Sigmoid colon (tissue), 4 donors: ENCODE data around the gene CD2.

Source experiments
- CTCF ChIP-seq, 4 experiments: fragments of 450-650 bp in 3 of 4; fragments of 200-600 bp in 1 of 4; IDR thresholded peaks; one replicate each; pipeline ENCODE4 v1.5.1; 2016 to 2019; ENCODE audit warnings: antibody characterized with exemption in 4 of 4, mild to moderate bottlenecking in 3 of 4, moderate library complexity in 2 of 4
- EP300 ChIP-seq, 4 donors: sonication (generic); formaldehyde crosslinking; IDR thresholded peaks; one replicate each; pipeline ENCODE4 v1.6.1; 2017; ENCODE audit warnings: antibody characterized with exemption in 4 of 4
- POLR2A ChIP-seq, 2 donors: fragments of 450-650 bp; IDR thresholded peaks; one replicate each; pipeline ENCODE4 v1.6.1; 2016; ENCODE audit warnings: antibody characterized with exemption in 2 of 2, mild to moderate bottlenecking in 2 of 2, moderate library complexity in 2 of 2
- POLR2AphosphoS5 ChIP-seq, 4 donors: sonication (generic); formaldehyde crosslinking; IDR thresholded peaks; one replicate each; pipeline ENCODE4 v1.6.1; 2017; ENCODE audit warnings: antibody characterized with exemption in 4 of 4

GRCh38 chr1:116751621-116752020 lies 2.6 kb upstream of the CD2 start:
- TF ChIP-seq CTCF (IDR thresholded peaks at IDR 0.05) (no peak), POLR2A (IDR thresholded peaks at IDR 0.05) (no peak), EP300 (IDR thresholded peaks at IDR 0.05) (no peak), POLR2AphosphoS5 (IDR thresholded peaks at IDR 0.05) (no peak)
